HG02798 (cell line): Measurements from ENCODE around the gene GTF3A.
"Not testable (repeated sequence)": the region's sequence is repeated elsewhere in the genome, so short reads cannot be mapped to it uniquely, and the experiment has no call there.

Experiments used
- ATAC-seq: cut with Tn5 transposase; IDR thresholded peaks from one replicate; pipeline ENCODE4 v1.9.1; 2021; ENCODE audit warnings: mild to moderate bottlenecking; ENCODE audit not compliant: unreplicated experiment, poor library complexity

GTF3A gene

DNA sequence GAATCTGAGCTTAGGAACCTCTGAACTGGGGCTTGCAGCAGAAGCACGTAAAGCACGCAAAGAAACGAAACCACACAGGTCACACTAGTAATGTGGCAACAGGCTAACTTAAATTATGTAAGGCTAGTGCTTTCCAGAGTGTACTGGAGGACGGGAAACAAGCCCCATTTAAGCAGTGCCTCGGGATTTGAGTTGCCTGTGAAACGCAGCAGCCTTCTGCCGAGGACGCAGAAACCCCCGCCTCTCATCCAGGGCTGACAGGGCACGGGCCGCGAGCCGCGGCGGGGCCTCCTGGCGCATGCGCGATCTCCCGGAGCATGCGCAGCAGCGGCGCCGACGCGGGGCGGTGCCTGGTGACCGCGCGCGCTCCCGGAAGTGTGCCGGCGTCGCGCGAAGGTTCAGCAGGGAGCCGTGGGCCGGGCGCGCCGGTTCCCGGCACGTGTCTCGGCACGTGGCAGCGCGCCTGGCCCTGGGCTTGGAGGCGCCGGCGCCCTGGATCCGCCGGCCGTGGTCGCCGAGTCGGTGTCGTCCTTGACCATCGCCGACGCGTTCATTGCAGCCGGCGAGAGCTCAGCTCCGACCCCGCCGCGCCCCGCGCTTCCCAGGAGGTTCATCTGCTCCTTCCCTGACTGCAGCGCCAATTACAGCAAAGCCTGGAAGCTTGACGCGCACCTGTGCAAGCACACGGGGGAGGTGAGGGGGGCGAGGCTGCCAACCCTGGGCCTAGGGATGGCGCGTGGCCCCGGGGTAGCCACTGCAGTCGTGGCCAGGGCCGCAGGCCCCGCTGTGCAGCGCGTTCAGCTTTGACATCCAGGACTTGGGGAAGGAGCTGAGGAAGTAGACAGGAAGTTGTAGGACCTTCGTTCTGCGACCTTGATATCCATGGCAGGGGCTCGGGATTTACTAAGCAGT is at the start of gene GTF3A:
Gene GTF3A (plus strand): TSS at position 374 of the 912 bp plus-strand sequence.
- peak; percentile 84 for ATAC-seq

- peak; percentile 64 for ATAC-seq
Measured at GRCh38 chr13:27374650-27375049, 49.8 kb upstream of the GTF3A start.

GRCh38 chr13:27375686-27376326 is 48.6 kb upstream of the GTF3A start:
- no peak for ATAC-seq

DNA sequence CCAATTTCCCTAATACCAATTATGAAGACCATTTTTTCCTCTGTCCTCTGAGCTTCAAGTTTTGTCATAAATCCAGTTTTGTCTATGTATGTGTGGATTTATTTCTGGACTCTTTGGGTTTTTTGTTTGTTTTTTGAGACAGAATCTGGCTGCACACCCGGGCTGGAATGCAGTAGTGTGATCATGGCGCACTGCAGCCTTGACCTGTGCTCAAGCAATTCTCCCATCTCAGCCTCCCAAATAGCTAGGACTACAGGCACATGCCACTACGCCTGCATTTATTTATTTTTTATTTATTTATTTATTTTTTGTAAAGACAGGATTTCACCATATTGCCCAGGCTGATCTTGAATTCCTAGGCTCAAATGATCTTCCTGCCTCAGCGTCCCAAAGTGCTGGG is 45.3 kb upstream of the GTF3A start:
- no peak for ATAC-seq

DNA sequence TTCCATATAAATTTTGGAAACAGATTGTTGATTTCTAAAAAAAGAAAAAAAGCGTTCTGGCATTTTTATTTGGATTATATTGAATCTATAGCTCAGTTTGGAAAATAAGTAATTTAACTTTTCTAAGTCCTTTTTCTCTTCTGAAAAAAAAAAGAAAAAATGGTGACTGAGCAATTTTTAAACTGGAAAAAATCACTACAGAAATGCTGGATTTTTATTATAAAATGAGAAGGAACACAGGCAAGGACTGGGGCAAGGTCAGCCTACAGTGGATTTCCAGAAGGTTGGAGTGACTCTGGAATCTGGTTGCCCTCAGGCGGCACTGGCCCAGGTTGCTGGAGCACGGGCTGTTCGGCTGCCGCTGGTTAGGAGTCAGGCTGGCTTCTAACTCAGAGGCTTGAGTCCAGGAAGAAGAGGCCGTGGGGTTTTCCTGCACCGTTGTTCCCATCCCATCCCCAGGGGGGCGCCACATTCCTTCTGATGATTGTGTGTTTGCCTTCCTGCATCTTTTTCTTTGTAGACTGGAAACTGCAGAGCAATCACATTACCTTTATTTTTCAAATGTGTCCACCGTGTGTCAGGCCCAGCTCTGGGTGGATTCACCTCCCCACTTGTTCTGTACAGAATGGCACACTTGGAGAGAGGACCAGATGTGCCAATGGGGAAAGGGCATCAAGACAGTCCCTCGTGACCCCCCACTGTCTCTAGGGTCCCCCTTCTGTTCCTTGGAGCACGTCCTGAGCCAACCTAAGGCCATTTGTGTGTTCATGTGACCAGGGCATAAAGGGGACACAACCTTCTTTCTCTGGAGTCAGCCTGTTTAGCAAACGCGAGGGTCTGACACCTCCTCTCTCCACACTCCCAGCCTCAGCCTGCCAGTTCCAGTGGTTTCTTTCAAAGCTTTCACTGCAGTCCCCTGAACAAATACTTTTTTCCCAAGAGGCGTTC is 44.5 kb upstream of the GTF3A start:
- no peak for ATAC-seq

- ATAC-seq, result no peak
Measured at GRCh38 chr13:27381601-27382000, 42.8 kb upstream of the GTF3A start.

- no peak for ATAC-seq
Measured at GRCh38 chr13:27383104-27383921, 41.1 kb upstream of the GTF3A start.

- no peak for ATAC-seq
Measured at GRCh38 chr13:27384285-27384684, 40.1 kb upstream of the GTF3A start.

DNA sequence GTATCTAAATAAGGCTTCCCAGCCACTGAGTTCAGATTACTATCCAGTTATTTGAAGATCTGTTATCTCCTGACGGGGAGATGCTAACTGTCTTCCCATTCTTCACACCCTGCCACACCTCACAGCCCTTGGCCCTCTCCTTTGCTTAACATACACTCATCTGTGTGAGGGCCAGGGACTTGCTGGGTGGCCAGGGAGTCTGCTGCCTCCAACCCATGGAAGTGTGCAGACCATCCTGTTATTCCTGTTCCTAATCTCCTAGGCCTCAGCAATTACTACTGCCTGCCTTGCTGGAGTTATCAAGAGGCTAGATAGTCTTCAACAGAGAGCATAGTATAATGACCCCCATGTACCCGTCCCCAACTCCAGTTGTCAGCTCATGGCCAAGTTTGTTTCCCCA is 36.2 kb upstream of the GTF3A start:
- ATAC-seq, result no peak

GRCh38 chr13:27389891-27390290 is 34.5 kb upstream of the GTF3A start:
- ATAC-seq, result no peak

GRCh38 chr13:27391471-27391870 is 32.9 kb upstream of the GTF3A start:
- no peak for ATAC-seq

GRCh38 chr13:27393101-27393500 is 31.3 kb upstream of the GTF3A start:
- ATAC-seq, result no peak

- no peak for ATAC-seq
Measured at GRCh38 chr13:27395007-27395510, 29.4 kb upstream of the GTF3A start.

DNA sequence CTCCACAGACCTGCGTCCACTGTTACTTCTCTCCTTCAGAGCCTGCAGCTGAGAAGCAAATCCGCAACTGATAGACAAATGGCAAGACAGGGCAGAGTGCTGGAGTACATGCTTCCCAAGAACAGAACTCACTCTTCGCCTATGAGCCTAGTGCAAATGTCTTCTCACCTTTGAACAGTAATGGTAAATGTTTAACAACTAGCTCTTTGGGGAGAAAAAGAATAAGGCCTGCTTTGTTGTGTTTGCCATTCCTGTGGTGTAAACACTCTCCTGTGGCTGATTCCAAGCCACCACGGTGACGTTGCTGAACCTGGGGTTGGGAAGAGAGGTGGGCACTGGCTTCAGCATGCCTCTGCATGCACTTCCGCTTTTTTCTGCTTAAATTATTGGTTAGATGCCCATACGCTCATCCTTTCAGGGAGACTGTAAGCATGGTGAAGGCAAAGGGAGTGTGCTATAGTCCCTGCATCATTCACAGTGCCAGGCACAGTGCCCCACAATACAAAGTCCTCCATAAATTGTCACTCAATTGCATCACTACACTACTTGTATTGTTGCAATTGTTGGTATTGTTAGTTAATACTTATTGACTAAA is 28.1 kb upstream of the GTF3A start:
- no peak for ATAC-seq

- no peak for ATAC-seq
Measured at GRCh38 chr13:27398360-27398759, 26.1 kb upstream of the GTF3A start.

DNA sequence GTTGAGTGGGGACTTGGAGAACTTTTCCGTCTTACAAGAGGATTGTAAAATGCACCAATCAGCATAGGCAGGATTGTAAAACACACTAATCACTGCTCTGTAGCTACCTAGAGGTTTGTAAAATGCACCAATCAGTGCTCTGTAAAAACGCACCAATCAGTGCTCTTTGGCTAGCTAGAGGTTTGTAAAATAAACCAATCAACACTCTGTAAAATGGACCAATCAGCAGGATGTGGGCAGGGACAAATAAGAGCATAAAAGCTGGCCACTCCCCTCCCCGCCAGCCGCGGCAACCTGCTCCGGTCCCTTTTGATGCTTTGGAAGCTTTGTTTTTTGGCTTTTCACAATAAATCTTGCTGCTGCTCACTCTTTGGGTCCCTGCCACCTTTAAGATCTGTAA is 24.0 kb upstream of the GTF3A start:
- ATAC-seq, result not testable (repeated sequence)

GRCh38 chr13:27401210-27401609 is 23.2 kb upstream of the GTF3A start:
- ATAC-seq, result no peak

GRCh38 chr13:27403203-27403678 is 21.2 kb upstream of the GTF3A start:
- ATAC-seq, result no peak
